WI38 (cell line): Measurements from ENCODE around the gene DPYSL5.
"Not testable (repeated sequence)": the region's sequence is repeated elsewhere in the genome, so short reads cannot be mapped to it uniquely, and the experiment has no call there.

ENCODE experiments used
- H3K4me3 ChIP-seq: 2 replicates; pipeline ENCODE4 v1.5.1; 2011; ENCODE audit warnings: low read depth, mild to moderate bottlenecking, control low read depth, low read length
- TF ChIP-seq, protein P1 (sequence below): IDR thresholded peaks from 2 replicates; pipeline ENCODE4 v1.5.1; 2012; ENCODE audit warnings: low read depth, mild to moderate bottlenecking, control low read depth, low read length

The DPYSL5 gene

GRCh38 chr2:26811261-26811660 lies 36.7 kb upstream of the DPYSL5 start:
- TF ChIP-seq, protein P1, sequence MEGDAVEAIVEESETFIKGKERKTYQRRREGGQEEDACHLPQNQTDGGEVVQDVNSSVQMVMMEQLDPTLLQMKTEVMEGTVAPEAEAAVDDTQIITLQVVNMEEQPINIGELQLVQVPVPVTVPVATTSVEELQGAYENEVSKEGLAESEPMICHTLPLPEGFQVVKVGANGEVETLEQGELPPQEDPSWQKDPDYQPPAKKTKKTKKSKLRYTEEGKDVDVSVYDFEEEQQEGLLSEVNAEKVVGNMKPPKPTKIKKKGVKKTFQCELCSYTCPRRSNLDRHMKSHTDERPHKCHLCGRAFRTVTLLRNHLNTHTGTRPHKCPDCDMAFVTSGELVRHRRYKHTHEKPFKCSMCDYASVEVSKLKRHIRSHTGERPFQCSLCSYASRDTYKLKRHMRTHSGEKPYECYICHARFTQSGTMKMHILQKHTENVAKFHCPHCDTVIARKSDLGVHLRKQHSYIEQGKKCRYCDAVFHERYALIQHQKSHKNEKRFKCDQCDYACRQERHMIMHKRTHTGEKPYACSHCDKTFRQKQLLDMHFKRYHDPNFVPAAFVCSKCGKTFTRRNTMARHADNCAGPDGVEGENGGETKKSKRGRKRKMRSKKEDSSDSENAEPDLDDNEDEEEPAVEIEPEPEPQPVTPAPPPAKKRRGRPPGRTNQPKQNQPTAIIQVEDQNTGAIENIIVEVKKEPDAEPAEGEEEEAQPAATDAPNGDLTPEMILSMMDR: no peak
- H3K4me3 ChIP-seq: no peak overlapping the region

- H3K4me3 ChIP-seq: no peak overlapping the region
- TF ChIP-seq, protein P1: no peak
These were observed 35.9 kb upstream of the DPYSL5 start for GRCh38 chr2:26811791-26812694.

GRCh38 chr2:26812731-26813130 lies 35.2 kb upstream of the DPYSL5 start:
- TF ChIP-seq, protein P1: no peak
- no peak overlapping the region for H3K4me3 ChIP-seq

GRCh38 chr2:26814072-26814765 lies 33.7 kb upstream of the DPYSL5 start:
- H3K4me3 ChIP-seq: not testable (repeated sequence)

- TF ChIP-seq, protein P1: no peak
- H3K4me3 ChIP-seq: no peak overlapping the region
These were observed 31.0 kb upstream of the DPYSL5 start for GRCh38 chr2:26816893-26817292.

DNA sequence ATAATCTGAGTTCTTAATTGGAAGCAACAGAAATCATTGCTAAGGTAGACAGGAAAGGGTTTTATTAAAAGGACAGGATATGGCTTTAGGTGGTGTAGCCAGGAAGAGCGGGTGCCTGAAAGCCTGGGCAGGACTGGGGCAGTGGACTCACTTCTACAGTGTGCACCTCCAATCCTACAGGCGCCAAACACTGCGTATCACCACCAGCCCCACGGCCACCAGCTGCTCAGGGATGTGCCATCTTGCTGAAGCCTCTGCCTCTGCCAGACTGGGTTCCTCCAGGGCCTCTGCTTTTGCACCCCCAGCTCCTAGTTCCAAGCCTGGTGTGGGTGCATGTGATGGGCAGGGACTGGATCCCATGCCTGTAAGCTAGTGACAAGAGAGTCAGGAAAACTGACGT lies 29.7 kb upstream of the DPYSL5 start:
- no peak overlapping the region for H3K4me3 ChIP-seq
- TF ChIP-seq, protein P1: no peak

DNA sequence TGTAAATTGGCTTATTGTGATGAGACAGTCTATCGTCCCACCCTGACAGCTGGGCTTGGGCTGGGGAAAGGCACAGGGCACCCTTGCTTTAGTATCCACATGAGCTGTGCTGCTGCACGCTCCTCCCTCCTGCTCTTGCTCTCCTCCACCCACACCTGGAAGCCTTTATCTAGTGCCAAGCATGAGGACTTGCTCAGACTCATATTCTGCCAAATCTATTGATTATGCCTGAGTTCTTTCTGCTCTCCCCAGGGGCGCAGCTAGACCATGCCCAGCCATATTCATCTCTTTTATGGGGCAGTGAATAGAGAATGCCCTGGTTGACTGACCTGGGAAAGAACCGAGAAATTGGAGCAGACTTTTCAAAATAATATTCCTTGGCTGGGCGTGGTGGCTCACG lies 29.0 kb upstream of the DPYSL5 start:
- H3K4me3 ChIP-seq: no peak overlapping the region

More for the DNA sequence above, 29.0 kb upstream of the DPYSL5 start:
- TF ChIP-seq, protein P1: no peak
